SK-N-DZ (cell line): ENCODE results near the gene MDK.

Experiments used
- small RNA-seq, 2 experiments: library from RNA; depleted of rRNA; stranded (forward); fragments of <200 nt; gene quantifications; one replicate each; pipeline ENCODE3, GENCODE V24; 2014

Gene MDK

Small RNAs within 50 kb of the gene (small RNA-seq; reads per million reads assigned to genes)
- gene MIR4688, result 0.03 to 0.09 reads per million in 2 experiments
